ENCODE measurements around the gene ZNF319. TPM values are rescaled to one million over a fixed set of nuclear protein-coding genes. Genes with fewer than 3 reads are reported as not detected.

Gene ZNF319
- polyA plus RNA-seq, 1 donor from 2014 or later, result 7.0 TPM

DNA sequence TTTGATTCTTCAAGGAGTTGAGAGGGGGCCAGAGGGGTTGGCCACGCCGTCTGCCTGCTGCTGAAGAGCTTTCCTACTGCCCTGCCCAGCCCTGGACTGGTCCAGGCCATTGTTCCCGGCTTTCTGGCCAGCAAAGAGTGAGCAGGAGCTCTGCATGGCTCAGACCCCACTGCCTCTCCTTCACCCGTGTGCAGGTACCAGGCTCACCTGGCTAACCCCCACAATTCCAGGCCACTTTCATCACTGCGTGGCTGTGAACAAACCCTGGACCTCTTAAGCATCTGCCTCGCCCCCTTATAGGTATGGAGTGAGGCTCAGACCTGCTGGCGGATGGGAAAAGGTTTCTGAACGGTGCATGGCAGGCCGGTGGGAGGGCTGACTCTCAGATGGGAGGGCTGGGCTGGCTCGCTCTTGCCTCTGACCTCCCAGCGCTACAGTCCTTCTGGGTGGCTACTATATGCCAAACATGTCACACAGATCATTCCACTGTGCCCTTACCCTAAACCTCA, 8.9 kb downstream of the ZNF319 start:
- no peaks in the 10 kb centered on the region for H3K36me3 ChIP-seq (ENCODE audit: insufficient read depth, low read length)
- no peaks in the 10 kb centered on the region for H3F3A ChIP-seq (ENCODE audit: insufficient read depth, low read length, poor library complexity, severe bottlenecking)
- no peak overlapping the region for H3K4me3 ChIP-seq (ENCODE audit: low read length)
- no peaks in the 10 kb centered on the region for H4K20me1 ChIP-seq (ENCODE audit: insufficient read depth)
- H2AFZ ChIP-seq (ENCODE audit: low read depth, low read length), result no peak overlapping the region
- H3K79me2 ChIP-seq (replicated peaks; ENCODE audit: insufficient read depth, low read length), result no peaks in the 10 kb centered on the region
- H3K4me2 ChIP-seq (ENCODE audit: low read length), result no peak overlapping the region
- TF ChIP-seq MXI1 (conservative IDR thresholded peaks at IDR 0.05; ENCODE audit: poor library complexity, severe bottlenecking) (no peak), SMC3 (conservative IDR thresholded peaks at IDR 0.05; ENCODE audit: poor library complexity) (no peak), POLR2AphosphoS5 (IDR thresholded peaks at IDR 0.05) (no peak), TAF1 (IDR thresholded peaks at IDR 0.05; ENCODE audit: low read depth) (no peak), RAD21 (conservative IDR thresholded peaks at IDR 0.05) (no peak), EP300 (conservative IDR thresholded peaks at IDR 0.05; ENCODE audit: poor library complexity, severe bottlenecking) (no peak), EZH2 (IDR thresholded peaks at IDR 0.05; ENCODE audit: borderline replicate concordance, insufficient read depth, low read length, poor library complexity, severe bottlenecking) (no peak)
- TF ChIP-seq, protein P1, sequence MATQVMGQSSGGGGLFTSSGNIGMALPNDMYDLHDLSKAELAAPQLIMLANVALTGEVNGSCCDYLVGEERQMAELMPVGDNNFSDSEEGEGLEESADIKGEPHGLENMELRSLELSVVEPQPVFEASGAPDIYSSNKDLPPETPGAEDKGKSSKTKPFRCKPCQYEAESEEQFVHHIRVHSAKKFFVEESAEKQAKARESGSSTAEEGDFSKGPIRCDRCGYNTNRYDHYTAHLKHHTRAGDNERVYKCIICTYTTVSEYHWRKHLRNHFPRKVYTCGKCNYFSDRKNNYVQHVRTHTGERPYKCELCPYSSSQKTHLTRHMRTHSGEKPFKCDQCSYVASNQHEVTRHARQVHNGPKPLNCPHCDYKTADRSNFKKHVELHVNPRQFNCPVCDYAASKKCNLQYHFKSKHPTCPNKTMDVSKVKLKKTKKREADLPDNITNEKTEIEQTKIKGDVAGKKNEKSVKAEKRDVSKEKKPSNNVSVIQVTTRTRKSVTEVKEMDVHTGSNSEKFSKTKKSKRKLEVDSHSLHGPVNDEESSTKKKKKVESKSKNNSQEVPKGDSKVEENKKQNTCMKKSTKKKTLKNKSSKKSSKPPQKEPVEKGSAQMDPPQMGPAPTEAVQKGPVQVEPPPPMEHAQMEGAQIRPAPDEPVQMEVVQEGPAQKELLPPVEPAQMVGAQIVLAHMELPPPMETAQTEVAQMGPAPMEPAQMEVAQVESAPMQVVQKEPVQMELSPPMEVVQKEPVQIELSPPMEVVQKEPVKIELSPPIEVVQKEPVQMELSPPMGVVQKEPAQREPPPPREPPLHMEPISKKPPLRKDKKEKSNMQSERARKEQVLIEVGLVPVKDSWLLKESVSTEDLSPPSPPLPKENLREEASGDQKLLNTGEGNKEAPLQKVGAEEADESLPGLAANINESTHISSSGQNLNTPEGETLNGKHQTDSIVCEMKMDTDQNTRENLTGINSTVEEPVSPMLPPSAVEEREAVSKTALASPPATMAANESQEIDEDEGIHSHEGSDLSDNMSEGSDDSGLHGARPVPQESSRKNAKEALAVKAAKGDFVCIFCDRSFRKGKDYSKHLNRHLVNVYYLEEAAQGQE (IDR thresholded peaks at IDR 0.05; ENCODE audit: borderline replicate concordance), result no peak
- TF ChIP-seq, protein P2, sequence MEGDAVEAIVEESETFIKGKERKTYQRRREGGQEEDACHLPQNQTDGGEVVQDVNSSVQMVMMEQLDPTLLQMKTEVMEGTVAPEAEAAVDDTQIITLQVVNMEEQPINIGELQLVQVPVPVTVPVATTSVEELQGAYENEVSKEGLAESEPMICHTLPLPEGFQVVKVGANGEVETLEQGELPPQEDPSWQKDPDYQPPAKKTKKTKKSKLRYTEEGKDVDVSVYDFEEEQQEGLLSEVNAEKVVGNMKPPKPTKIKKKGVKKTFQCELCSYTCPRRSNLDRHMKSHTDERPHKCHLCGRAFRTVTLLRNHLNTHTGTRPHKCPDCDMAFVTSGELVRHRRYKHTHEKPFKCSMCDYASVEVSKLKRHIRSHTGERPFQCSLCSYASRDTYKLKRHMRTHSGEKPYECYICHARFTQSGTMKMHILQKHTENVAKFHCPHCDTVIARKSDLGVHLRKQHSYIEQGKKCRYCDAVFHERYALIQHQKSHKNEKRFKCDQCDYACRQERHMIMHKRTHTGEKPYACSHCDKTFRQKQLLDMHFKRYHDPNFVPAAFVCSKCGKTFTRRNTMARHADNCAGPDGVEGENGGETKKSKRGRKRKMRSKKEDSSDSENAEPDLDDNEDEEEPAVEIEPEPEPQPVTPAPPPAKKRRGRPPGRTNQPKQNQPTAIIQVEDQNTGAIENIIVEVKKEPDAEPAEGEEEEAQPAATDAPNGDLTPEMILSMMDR (IDR thresholded peaks at IDR 0.05; ENCODE audit: poor library complexity, severe bottlenecking), result no peak
- H3K9me3 ChIP-seq (ENCODE audit: low read length), result no peaks in the 10 kb centered on the region
- H3K9me2 ChIP-seq (ENCODE audit: insufficient read depth, low read length), result no peaks in the 10 kb centered on the region
- no peak overlapping the region for H3K27ac ChIP-seq (ENCODE audit: low read length)
- H3K9ac ChIP-seq (ENCODE audit: low read length), result no peak overlapping the region
- peaks cover 7% of the 10 kb centered on the region for H3K27me3 ChIP-seq (ENCODE audit: insufficient read depth, low read depth, low read length)

DNA sequence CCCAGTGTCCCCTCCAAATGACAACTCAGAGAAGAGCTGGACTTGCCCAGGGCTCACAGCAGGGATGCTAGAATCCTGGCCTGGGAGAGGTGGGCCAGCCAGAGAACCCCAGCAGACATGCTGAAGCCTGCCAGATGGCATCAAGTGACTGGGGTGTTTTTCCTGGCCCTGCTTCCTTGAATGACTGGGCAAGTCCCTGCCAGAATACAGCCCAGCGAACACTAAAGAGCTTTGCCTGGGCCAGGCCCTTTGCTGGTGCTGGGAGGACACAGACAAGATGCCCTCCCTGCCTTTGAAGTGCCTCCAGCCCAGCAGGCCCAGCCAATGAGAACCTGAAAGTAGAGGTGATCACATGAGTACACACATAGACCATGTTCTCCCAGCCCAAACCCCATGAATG, 11.5 kb downstream of the ZNF319 start:
- Histone ChIP-seq H2AFZ (ENCODE audit: low read depth, low read length) (no peak overlapping the region), H3F3A (ENCODE audit: insufficient read depth, low read length, poor library complexity, severe bottlenecking) (no peaks in the 10 kb centered on the region), H3K79me2 (replicated peaks; ENCODE audit: insufficient read depth, low read length) (no peaks in the 10 kb centered on the region), H3K9ac (ENCODE audit: low read length) (no peak overlapping the region), H3K9me2 (ENCODE audit: insufficient read depth, low read length) (no peaks in the 10 kb centered on the region), H3K36me3 (ENCODE audit: insufficient read depth, low read length) (no peaks in the 10 kb centered on the region), H3K27me3 (ENCODE audit: insufficient read depth, low read depth, low read length) (peaks cover 30% of the 10 kb centered on the region), H4K20me1 (ENCODE audit: insufficient read depth) (no peaks in the 10 kb centered on the region), H3K9me3 (ENCODE audit: low read length) (no peaks in the 10 kb centered on the region), H3K27ac (ENCODE audit: low read length) (no peak overlapping the region), H3K4me2 (ENCODE audit: low read length) (no peak overlapping the region), H3K4me3 (ENCODE audit: low read length) (no peak overlapping the region)
- TF ChIP-seq TAF1 (IDR thresholded peaks at IDR 0.05; ENCODE audit: low read depth) (no peak), SMC3 (conservative IDR thresholded peaks at IDR 0.05; ENCODE audit: poor library complexity) (no peak), MXI1 (conservative IDR thresholded peaks at IDR 0.05; ENCODE audit: poor library complexity, severe bottlenecking) (no peak), EP300 (conservative IDR thresholded peaks at IDR 0.05; ENCODE audit: poor library complexity, severe bottlenecking) (no peak), EZH2 (IDR thresholded peaks at IDR 0.05; ENCODE audit: borderline replicate concordance, insufficient read depth, low read length, poor library complexity, severe bottlenecking) (no peak), RAD21 (conservative IDR thresholded peaks at IDR 0.05) (no peak), POLR2AphosphoS5 (IDR thresholded peaks at IDR 0.05) (no peak)
- TF ChIP-seq, protein P2 (IDR thresholded peaks at IDR 0.05; ENCODE audit: poor library complexity, severe bottlenecking), result no peak
- TF ChIP-seq, protein P1 (IDR thresholded peaks at IDR 0.05; ENCODE audit: borderline replicate concordance), result no peak

Data from neural cell (in vitro differentiated cells).